ENCODE measurements around the gene CEP192.

The CEP192 gene

GRCh38 chr18:13006531-13007247 is 15.5 kb downstream of the CEP192 start:
- no peak overlapping the region for H3K27ac ChIP-seq (ENCODE audit: low read depth, low read length)
- H3K4me1 ChIP-seq (ENCODE audit: control insufficient read depth, insufficient read depth, low read length): no peaks in the 10 kb centered on the region
- no peaks in the 10 kb centered on the region for H3K27me3 ChIP-seq (ENCODE audit: control insufficient read depth, insufficient read depth, low read length)
- no peaks in the 10 kb centered on the region for H3K9me3 ChIP-seq (ENCODE audit: control insufficient read depth, insufficient read depth, low read depth, low read length)
- no peak overlapping the region for H3K9ac ChIP-seq (ENCODE audit: low read length)
- no peak overlapping the region for H3K4me3 ChIP-seq (ENCODE audit: low read depth, low read length)
- peaks cover 44% of the 10 kb centered on the region for H3K36me3 ChIP-seq (ENCODE audit: control insufficient read depth, insufficient read depth, low read length)

GRCh38 chr18:13007248-13007560 is 16.0 kb downstream of the CEP192 start:
- no peaks in the 10 kb centered on the region for H3K4me1 ChIP-seq (ENCODE audit: control insufficient read depth, insufficient read depth, low read length)
- H3K27ac ChIP-seq (ENCODE audit: low read depth, low read length): no peak overlapping the region
- peaks cover 46% of the 10 kb centered on the region for H3K36me3 ChIP-seq (ENCODE audit: control insufficient read depth, insufficient read depth, low read length)
- H3K9me3 ChIP-seq (ENCODE audit: control insufficient read depth, insufficient read depth, low read depth, low read length): no peaks in the 10 kb centered on the region
- H3K27me3 ChIP-seq (ENCODE audit: control insufficient read depth, insufficient read depth, low read length): no peaks in the 10 kb centered on the region
- no peak overlapping the region for H3K9ac ChIP-seq (ENCODE audit: low read length)
- no peak overlapping the region for H3K4me3 ChIP-seq (ENCODE audit: low read depth, low read length)

- Histone ChIP-seq H3K27me3 (ENCODE audit: control insufficient read depth, insufficient read depth, low read length) (no peaks in the 10 kb centered on the region), H3K4me3 (ENCODE audit: low read depth, low read length) (no peak overlapping the region), H3K9me3 (ENCODE audit: control insufficient read depth, insufficient read depth, low read depth, low read length) (no peaks in the 10 kb centered on the region), H3K27ac (ENCODE audit: low read depth, low read length) (no peak overlapping the region), H3K36me3 (ENCODE audit: control insufficient read depth, insufficient read depth, low read length) (peaks cover 77% of the 10 kb centered on the region), H3K9ac (ENCODE audit: low read length) (no peak overlapping the region), H3K4me1 (ENCODE audit: control insufficient read depth, insufficient read depth, low read length) (no peaks in the 10 kb centered on the region)
Observed at GRCh38 chr18:13011719-13012118, 20.6 kb downstream of the CEP192 start.

GRCh38 chr18:13014232-13014631 is 23.1 kb downstream of the CEP192 start:
- Histone ChIP-seq H3K4me1 (ENCODE audit: control insufficient read depth, insufficient read depth, low read length) (no peaks in the 10 kb centered on the region), H3K9me3 (ENCODE audit: control insufficient read depth, insufficient read depth, low read depth, low read length) (no peaks in the 10 kb centered on the region), H3K9ac (ENCODE audit: low read length) (no peak overlapping the region), H3K27ac (ENCODE audit: low read depth, low read length) (no peak overlapping the region), H3K36me3 (ENCODE audit: control insufficient read depth, insufficient read depth, low read length) (peaks cover 84% of the 10 kb centered on the region), H3K4me3 (ENCODE audit: low read depth, low read length) (no peak overlapping the region), H3K27me3 (ENCODE audit: control insufficient read depth, insufficient read depth, low read length) (no peaks in the 10 kb centered on the region)

- no peaks in the 10 kb centered on the region for H3K27me3 ChIP-seq (ENCODE audit: control insufficient read depth, insufficient read depth, low read length)
- no peak overlapping the region for H3K9ac ChIP-seq (ENCODE audit: low read length)
- H3K4me1 ChIP-seq (ENCODE audit: control insufficient read depth, insufficient read depth, low read length): no peaks in the 10 kb centered on the region
- no peak overlapping the region for H3K4me3 ChIP-seq (ENCODE audit: low read depth, low read length)
- H3K36me3 ChIP-seq (ENCODE audit: control insufficient read depth, insufficient read depth, low read length): peaks cover 84% of the 10 kb centered on the region
- H3K9me3 ChIP-seq (ENCODE audit: control insufficient read depth, insufficient read depth, low read depth, low read length): no peaks in the 10 kb centered on the region
- H3K27ac ChIP-seq (ENCODE audit: low read depth, low read length): no peak overlapping the region
Observed at GRCh38 chr18:13014818-13015217, 23.7 kb downstream of the CEP192 start.

- H3K9me3 ChIP-seq (ENCODE audit: control insufficient read depth, insufficient read depth, low read depth, low read length): no peaks in the 10 kb centered on the region
- H3K4me1 ChIP-seq (ENCODE audit: control insufficient read depth, insufficient read depth, low read length): no peaks in the 10 kb centered on the region
- H3K36me3 ChIP-seq (ENCODE audit: control insufficient read depth, insufficient read depth, low read length): peaks cover 90% of the 10 kb centered on the region
- H3K27ac ChIP-seq (ENCODE audit: low read depth, low read length): no peak overlapping the region
- no peak overlapping the region for H3K9ac ChIP-seq (ENCODE audit: low read length)
- no peak overlapping the region for H3K4me3 ChIP-seq (ENCODE audit: low read depth, low read length)
- H3K27me3 ChIP-seq (ENCODE audit: control insufficient read depth, insufficient read depth, low read length): no peaks in the 10 kb centered on the region
Observed at GRCh38 chr18:13017247-13017875, 26.2 kb downstream of the CEP192 start.

GRCh38 chr18:13018374-13018773 is 27.2 kb downstream of the CEP192 start:
- Histone ChIP-seq H3K4me3 (ENCODE audit: low read depth, low read length) (no peak overlapping the region), H3K27me3 (ENCODE audit: control insufficient read depth, insufficient read depth, low read length) (no peaks in the 10 kb centered on the region), H3K9ac (ENCODE audit: low read length) (no peak overlapping the region), H3K27ac (ENCODE audit: low read depth, low read length) (no peak overlapping the region), H3K36me3 (ENCODE audit: control insufficient read depth, insufficient read depth, low read length) (peaks cover 80% of the 10 kb centered on the region), H3K4me1 (ENCODE audit: control insufficient read depth, insufficient read depth, low read length) (no peaks in the 10 kb centered on the region), H3K9me3 (ENCODE audit: control insufficient read depth, insufficient read depth, low read depth, low read length) (no peaks in the 10 kb centered on the region)

GRCh38 chr18:13019301-13019700 is 28.1 kb downstream of the CEP192 start:
- H3K9me3 ChIP-seq (ENCODE audit: control insufficient read depth, insufficient read depth, low read depth, low read length): no peaks in the 10 kb centered on the region
- H3K36me3 ChIP-seq (ENCODE audit: control insufficient read depth, insufficient read depth, low read length): peaks cover 76% of the 10 kb centered on the region
- H3K4me3 ChIP-seq (ENCODE audit: low read depth, low read length): no peak overlapping the region
- no peaks in the 10 kb centered on the region for H3K27me3 ChIP-seq (ENCODE audit: control insufficient read depth, insufficient read depth, low read length)
- no peak overlapping the region for H3K27ac ChIP-seq (ENCODE audit: low read depth, low read length)
- H3K4me1 ChIP-seq (ENCODE audit: control insufficient read depth, insufficient read depth, low read length): no peaks in the 10 kb centered on the region
- no peak overlapping the region for H3K9ac ChIP-seq (ENCODE audit: low read length)

GRCh38 chr18:13022644-13023043 is 31.5 kb downstream of the CEP192 start:
- no peaks in the 10 kb centered on the region for H3K9me3 ChIP-seq (ENCODE audit: control insufficient read depth, insufficient read depth, low read depth, low read length)
- H3K36me3 ChIP-seq (ENCODE audit: control insufficient read depth, insufficient read depth, low read length): peaks cover 59% of the 10 kb centered on the region
- no peak overlapping the region for H3K4me3 ChIP-seq (ENCODE audit: low read depth, low read length)
- no peaks in the 10 kb centered on the region for H3K4me1 ChIP-seq (ENCODE audit: control insufficient read depth, insufficient read depth, low read length)
- no peak overlapping the region for H3K27ac ChIP-seq (ENCODE audit: low read depth, low read length)
- no peak overlapping the region for H3K9ac ChIP-seq (ENCODE audit: low read length)
- H3K27me3 ChIP-seq (ENCODE audit: control insufficient read depth, insufficient read depth, low read length): no peaks in the 10 kb centered on the region

GRCh38 chr18:13025233-13025632 is 34.1 kb downstream of the CEP192 start:
- Histone ChIP-seq H3K4me3 (ENCODE audit: low read depth, low read length) (no peak overlapping the region), H3K9me3 (ENCODE audit: control insufficient read depth, insufficient read depth, low read depth, low read length) (no peaks in the 10 kb centered on the region), H3K27me3 (ENCODE audit: control insufficient read depth, insufficient read depth, low read length) (no peaks in the 10 kb centered on the region), H3K9ac (ENCODE audit: low read length) (no peak overlapping the region), H3K27ac (ENCODE audit: low read depth, low read length) (no peak overlapping the region), H3K36me3 (ENCODE audit: control insufficient read depth, insufficient read depth, low read length) (peaks cover 56% of the 10 kb centered on the region), H3K4me1 (ENCODE audit: control insufficient read depth, insufficient read depth, low read length) (no peaks in the 10 kb centered on the region)

- no peaks in the 10 kb centered on the region for H3K4me1 ChIP-seq (ENCODE audit: control insufficient read depth, insufficient read depth, low read length)
- H3K9me3 ChIP-seq (ENCODE audit: control insufficient read depth, insufficient read depth, low read depth, low read length): no peaks in the 10 kb centered on the region
- no peak overlapping the region for H3K27ac ChIP-seq (ENCODE audit: low read depth, low read length)
- peaks cover 56% of the 10 kb centered on the region for H3K36me3 ChIP-seq (ENCODE audit: control insufficient read depth, insufficient read depth, low read length)
- no peaks in the 10 kb centered on the region for H3K27me3 ChIP-seq (ENCODE audit: control insufficient read depth, insufficient read depth, low read length)
- H3K9ac ChIP-seq (ENCODE audit: low read length): no peak overlapping the region
- no peak overlapping the region for H3K4me3 ChIP-seq (ENCODE audit: low read depth, low read length)
Observed at GRCh38 chr18:13026583-13027270, 35.6 kb downstream of the CEP192 start.
